Measurements from ENCODE around the gene CCDC88C.

The CCDC88C gene

GRCh38 chr14:91273885-91274273 is 143.7 kb downstream of the CCDC88C start:
- Histone ChIP-seq H3K4ac (ENCODE audit: low read depth in 1 of 2, low read length in 2 of 2) (no peak overlapping the region), H3K4me1 (ENCODE audit: control insufficient read depth, insufficient read depth, low read depth, low read length) (peaks cover 3% of the 10 kb centered on the region), H3K36me3 (ENCODE audit: control insufficient read depth in 1 of 2, insufficient read depth in 2 of 2, low read depth in 1 of 2, low read length in 2 of 2) (peaks cover 0 to 7% of the 10 kb centered on the region in 2 experiments), H3K79me1 (replicated peaks; ENCODE audit: low read length, poor library complexity, severe bottlenecking) (no peaks in the 10 kb centered on the region), H3K9me3 (ENCODE audit: control insufficient read depth, low read length) (no peaks in the 10 kb centered on the region), H3K14ac (ENCODE audit: low read length in 2 of 2) (no peak overlapping the region), H3K23ac (ENCODE audit: low read length in 2 of 2) (no peak overlapping the region), H3K4me2 (ENCODE audit: low read length, poor library complexity, severe bottlenecking) (no peak overlapping the region), H3K18ac (ENCODE audit: low read depth in 1 of 2, low read length in 2 of 2) (no peak overlapping the region), H3K9ac (ENCODE audit: low read length) (no peak overlapping the region), H4K91ac (ENCODE audit: low read length) (no peak overlapping the region), H3K27ac (ENCODE audit: low read length, poor library complexity, severe bottlenecking) (no peak overlapping the region), H3K27me3 (ENCODE audit: control insufficient read depth in 1 of 2, insufficient read depth in 1 of 2, low read length in 2 of 2) (peaks cover 0 to 40% of the 10 kb centered on the region in 2 experiments), H2BK12ac (ENCODE audit: low read length in 2 of 2) (no peak overlapping the region), H2AK5ac (ENCODE audit: low read length, severe bottlenecking) (no peak overlapping the region), H2AFZ (ENCODE audit: low read depth, low read length) (no peak overlapping the region), H2BK120ac (ENCODE audit: low read depth, low read length) (no peak overlapping the region), H3K4me3 (ENCODE audit: insufficient read depth in 1 of 2, low read depth in 1 of 2, low read length in 2 of 2) (no peak overlapping the region), H2BK15ac (ENCODE audit: low read depth, poor library complexity, severe bottlenecking) (no peak overlapping the region), H4K8ac (ENCODE audit: low read length) (no peak overlapping the region), H2BK5ac (ENCODE audit: low read depth, low read length, poor library complexity, severe bottlenecking) (no peak overlapping the region)
- DNase-seq: no peak
- WGBS: 94% methylated on average over 13 of the region's 13 CpGs

- Histone ChIP-seq H3K4me1 (ENCODE audit: control insufficient read depth, insufficient read depth, low read depth, low read length) (peaks cover 3% of the 10 kb centered on the region), H4K91ac (ENCODE audit: low read length) (no peak overlapping the region), H3K14ac (ENCODE audit: low read length in 2 of 2) (no peak overlapping the region), H2BK5ac (ENCODE audit: low read depth, low read length, poor library complexity, severe bottlenecking) (no peak overlapping the region), H3K36me3 (ENCODE audit: control insufficient read depth in 1 of 2, insufficient read depth in 2 of 2, low read depth in 1 of 2, low read length in 2 of 2) (peaks cover 0 to 7% of the 10 kb centered on the region in 2 experiments), H4K8ac (ENCODE audit: low read length) (no peak overlapping the region), H3K4me2 (ENCODE audit: low read length, poor library complexity, severe bottlenecking) (no peak overlapping the region), H3K4ac (ENCODE audit: low read depth in 1 of 2, low read length in 2 of 2) (no peak overlapping the region), H3K18ac (ENCODE audit: low read depth in 1 of 2, low read length in 2 of 2) (no peak overlapping the region), H3K23ac (ENCODE audit: low read length in 2 of 2) (no peak overlapping the region), H3K4me3 (ENCODE audit: insufficient read depth in 1 of 2, low read depth in 1 of 2, low read length in 2 of 2) (no peak overlapping the region), H3K9me3 (ENCODE audit: control insufficient read depth, low read length) (no peaks in the 10 kb centered on the region), H2BK15ac (ENCODE audit: low read depth, poor library complexity, severe bottlenecking) (no peak overlapping the region), H3K9ac (ENCODE audit: low read length) (no peak overlapping the region), H2BK120ac (ENCODE audit: low read depth, low read length) (no peak overlapping the region), H3K27me3 (ENCODE audit: control insufficient read depth in 1 of 2, insufficient read depth in 1 of 2, low read length in 2 of 2) (peaks cover 0 to 38% of the 10 kb centered on the region in 2 experiments), H2AK5ac (ENCODE audit: low read length, severe bottlenecking) (no peak overlapping the region), H3K27ac (ENCODE audit: low read length, poor library complexity, severe bottlenecking) (no peak overlapping the region), H2BK12ac (ENCODE audit: low read length in 2 of 2) (no peak overlapping the region), H3K79me1 (replicated peaks; ENCODE audit: low read length, poor library complexity, severe bottlenecking) (no peaks in the 10 kb centered on the region), H2AFZ (ENCODE audit: low read depth, low read length) (no peak overlapping the region)
- WGBS: 98% methylated on average over 27 of the region's 27 CpGs
- DNase-seq: no peak
Measured at GRCh38 chr14:91273273-91273884, 144.2 kb downstream of the CCDC88C start.

- Histone ChIP-seq H3K36me3 (ENCODE audit: control insufficient read depth in 1 of 2, insufficient read depth in 2 of 2, low read depth in 1 of 2, low read length in 2 of 2) (peaks cover 0 to 7% of the 10 kb centered on the region in 2 experiments), H4K8ac (ENCODE audit: low read length) (no peak overlapping the region), H3K9me3 (ENCODE audit: control insufficient read depth, low read length) (no peaks in the 10 kb centered on the region), H2BK12ac (ENCODE audit: low read length in 2 of 2) (no peak overlapping the region), H3K23ac (ENCODE audit: low read length in 2 of 2) (no peak overlapping the region), H3K4ac (ENCODE audit: low read depth in 1 of 2, low read length in 2 of 2) (no peak overlapping the region), H2BK15ac (ENCODE audit: low read depth, poor library complexity, severe bottlenecking) (no peak overlapping the region), H3K27me3 (ENCODE audit: control insufficient read depth in 1 of 2, insufficient read depth in 1 of 2, low read length in 2 of 2) (peaks cover 0 to 31% of the 10 kb centered on the region in 2 experiments), H2BK120ac (ENCODE audit: low read depth, low read length) (no peak overlapping the region), H3K9ac (ENCODE audit: low read length) (no peak overlapping the region), H3K18ac (ENCODE audit: low read depth in 1 of 2, low read length in 2 of 2) (no peak overlapping the region), H3K79me1 (replicated peaks; ENCODE audit: low read length, poor library complexity, severe bottlenecking) (no peaks in the 10 kb centered on the region), H3K27ac (ENCODE audit: low read length, poor library complexity, severe bottlenecking) (no peak overlapping the region), H2AFZ (ENCODE audit: low read depth, low read length) (no peak overlapping the region), H2BK5ac (ENCODE audit: low read depth, low read length, poor library complexity, severe bottlenecking) (no peak overlapping the region), H3K4me1 (ENCODE audit: control insufficient read depth, insufficient read depth, low read depth, low read length) (no peaks in the 10 kb centered on the region), H4K91ac (ENCODE audit: low read length) (no peak overlapping the region), H3K4me3 (ENCODE audit: insufficient read depth in 1 of 2, low read depth in 1 of 2, low read length in 2 of 2) (no peak overlapping the region), H3K14ac (ENCODE audit: low read length in 2 of 2) (no peak overlapping the region), H2AK5ac (ENCODE audit: low read length, severe bottlenecking) (no peak overlapping the region), H3K4me2 (ENCODE audit: low read length, poor library complexity, severe bottlenecking) (no peak overlapping the region)
- DNase-seq: no peak
- 93% methylated on average over 43 of the region's 43 CpGs for WGBS
Measured at GRCh38 chr14:91272341-91273272, 145.0 kb downstream of the CCDC88C start.

- H3K4me1 ChIP-seq (ENCODE audit: control insufficient read depth, insufficient read depth, low read depth, low read length): no peaks in the 10 kb centered on the region
- no peak overlapping the region for H2BK120ac ChIP-seq (ENCODE audit: low read depth, low read length)
- H3K27ac ChIP-seq (ENCODE audit: low read length, poor library complexity, severe bottlenecking): no peak overlapping the region
- H3K14ac ChIP-seq (ENCODE audit: low read length in 2 of 2): no peak overlapping the region
- no peak overlapping the region for H3K9ac ChIP-seq (ENCODE audit: low read length)
- H2BK5ac ChIP-seq (ENCODE audit: low read depth, low read length, poor library complexity, severe bottlenecking): no peak overlapping the region
- H3K4ac ChIP-seq (ENCODE audit: low read depth in 1 of 2, low read length in 2 of 2): no peak overlapping the region
- H3K18ac ChIP-seq (ENCODE audit: low read depth in 1 of 2, low read length in 2 of 2): no peak overlapping the region
- no peaks in the 10 kb centered on the region for H3K9me3 ChIP-seq (ENCODE audit: control insufficient read depth, low read length)
- DNase-seq: no peak
- no peak overlapping the region for H3K23ac ChIP-seq (ENCODE audit: low read length in 2 of 2)
- no peak overlapping the region for H3K4me2 ChIP-seq (ENCODE audit: low read length, poor library complexity, severe bottlenecking)
- H4K91ac ChIP-seq (ENCODE audit: low read length): no peak overlapping the region
- H2AK5ac ChIP-seq (ENCODE audit: low read length, severe bottlenecking): no peak overlapping the region
- peaks cover 0 to 7% of the 10 kb centered on the region in 2 experiments for H3K36me3 ChIP-seq (ENCODE audit: control insufficient read depth in 1 of 2, insufficient read depth in 2 of 2, low read depth in 1 of 2, low read length in 2 of 2)
- peaks cover 0 to 29% of the 10 kb centered on the region in 2 experiments for H3K27me3 ChIP-seq (ENCODE audit: control insufficient read depth in 1 of 2, insufficient read depth in 1 of 2, low read length in 2 of 2)
- H3K79me1 ChIP-seq (replicated peaks; ENCODE audit: low read length, poor library complexity, severe bottlenecking): no peaks in the 10 kb centered on the region
- H2AFZ ChIP-seq (ENCODE audit: low read depth, low read length): no peak overlapping the region
- no peak overlapping the region for H4K8ac ChIP-seq (ENCODE audit: low read length)
- H3K4me3 ChIP-seq (ENCODE audit: insufficient read depth in 1 of 2, low read depth in 1 of 2, low read length in 2 of 2): no peak overlapping the region
- no peak overlapping the region for H2BK12ac ChIP-seq (ENCODE audit: low read length in 2 of 2)
- H2BK15ac ChIP-seq (ENCODE audit: low read depth, poor library complexity, severe bottlenecking): no peak overlapping the region
- 94% methylated on average over 9 of the region's 9 CpGs for WGBS
Measured at GRCh38 chr14:91271639-91272038, 146.0 kb downstream of the CCDC88C start.

Data from mesenchymal stem cell (in vitro differentiated cells and primary cell).